ENCODE measurements around the gene ATP2B2. TPM values are rescaled to one million over a fixed set of nuclear protein-coding genes. Genes with fewer than 3 reads are reported as not detected.
A peak's percentile ranks its signal among the peaks of the same experiment; 100 is the strongest.

ATP2B2 gene
- total and polyA plus RNA-seq, 9 of the 15 experiments (the other 6 are each of a cell fraction or from before 2014, with no cell fraction given), result 0.06 TPM; not detected in 8

DNA sequence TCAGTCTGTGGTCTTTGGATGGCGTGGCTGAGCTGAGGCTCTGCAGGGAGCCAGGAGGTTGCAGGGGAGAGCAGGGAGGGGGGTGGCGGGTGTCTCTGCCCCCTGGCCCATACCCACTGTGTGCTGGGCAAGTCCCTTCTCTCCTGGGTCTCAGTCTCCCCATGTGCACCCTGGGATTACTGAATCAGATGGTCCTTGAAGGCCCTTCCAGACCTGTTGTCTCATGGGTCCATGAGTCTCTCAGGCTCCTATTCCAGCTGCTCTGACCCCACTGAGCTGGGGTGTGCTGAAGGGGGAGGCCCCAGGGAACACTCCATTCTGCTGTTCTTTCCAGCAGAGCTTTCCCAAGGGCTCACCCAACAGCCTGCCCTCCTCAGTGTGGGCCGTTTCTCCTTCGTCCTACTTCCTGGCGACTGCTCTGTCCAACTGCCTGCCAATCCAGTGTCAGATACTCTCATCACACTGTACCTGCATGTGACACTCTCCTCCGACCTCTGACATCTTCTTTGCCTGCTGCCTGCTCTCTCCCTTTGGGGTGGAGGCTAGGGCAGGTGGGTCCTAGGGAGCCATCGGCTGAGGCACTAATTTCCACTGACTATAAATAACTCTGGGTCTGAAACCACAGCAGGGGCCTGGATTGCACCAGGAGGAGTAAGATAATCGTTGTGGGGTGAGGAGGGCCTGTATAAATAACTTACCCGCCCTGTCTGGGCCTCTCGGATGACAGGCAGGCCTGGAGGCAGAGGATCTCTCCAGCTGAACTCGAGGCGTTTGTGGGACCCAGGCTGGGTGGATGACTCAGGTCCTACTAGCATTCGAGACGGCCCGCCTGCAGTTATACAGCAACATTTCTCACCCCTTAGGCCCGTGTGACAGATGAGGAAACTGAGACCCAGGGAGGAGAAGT is 67.1 kb downstream of the ATP2B2 start (continued):
- TF ChIP-seq TEAD1 (CRISPR knock-in tag; IDR thresholded peaks at IDR 0.05) (0 out of 4 replicates have a peak, but pooled peaks of 1 of the 2 experiments have one; percentile 24), DIDO1 (tag; IDR thresholded peaks at IDR 0.05; ENCODE audit: low read depth) (no peak), POLR2AphosphoS5 (IDR thresholded peaks at IDR 0.05; ENCODE audit: control insufficient read depth, insufficient read depth, low read depth, low read length) (peak; percentile 37; the same call in 1 of the 2 replicates), ARID1B (IDR thresholded peaks at IDR 0.05) (no peak), HMG20A (CRISPR knock-in tag; conservative IDR thresholded peaks at IDR 0.05) (no peak), MAFK (IDR thresholded peaks at IDR 0.05; ENCODE audit: low read length) (no peak), BCOR (IDR thresholded peaks at IDR 0.05) (no peak), ZNF766 (CRISPR knock-in tag; conservative IDR thresholded peaks at IDR 0.05) (no peak), ZNF696 (CRISPR knock-in tag; conservative IDR thresholded peaks at IDR 0.05) (no peak), EP400 (IDR thresholded peaks at IDR 0.05) (no peak), POLR2B (IDR thresholded peaks at IDR 0.05; ENCODE audit: low read depth, partially characterized antibody) (no peak), ILF3 (IDR thresholded peaks at IDR 0.05; ENCODE audit: borderline replicate concordance) (no peak), ZNF3 (CRISPR knock-in tag; IDR thresholded peaks at IDR 0.05) (no peak)
- TF ChIP-seq, protein P1, sequence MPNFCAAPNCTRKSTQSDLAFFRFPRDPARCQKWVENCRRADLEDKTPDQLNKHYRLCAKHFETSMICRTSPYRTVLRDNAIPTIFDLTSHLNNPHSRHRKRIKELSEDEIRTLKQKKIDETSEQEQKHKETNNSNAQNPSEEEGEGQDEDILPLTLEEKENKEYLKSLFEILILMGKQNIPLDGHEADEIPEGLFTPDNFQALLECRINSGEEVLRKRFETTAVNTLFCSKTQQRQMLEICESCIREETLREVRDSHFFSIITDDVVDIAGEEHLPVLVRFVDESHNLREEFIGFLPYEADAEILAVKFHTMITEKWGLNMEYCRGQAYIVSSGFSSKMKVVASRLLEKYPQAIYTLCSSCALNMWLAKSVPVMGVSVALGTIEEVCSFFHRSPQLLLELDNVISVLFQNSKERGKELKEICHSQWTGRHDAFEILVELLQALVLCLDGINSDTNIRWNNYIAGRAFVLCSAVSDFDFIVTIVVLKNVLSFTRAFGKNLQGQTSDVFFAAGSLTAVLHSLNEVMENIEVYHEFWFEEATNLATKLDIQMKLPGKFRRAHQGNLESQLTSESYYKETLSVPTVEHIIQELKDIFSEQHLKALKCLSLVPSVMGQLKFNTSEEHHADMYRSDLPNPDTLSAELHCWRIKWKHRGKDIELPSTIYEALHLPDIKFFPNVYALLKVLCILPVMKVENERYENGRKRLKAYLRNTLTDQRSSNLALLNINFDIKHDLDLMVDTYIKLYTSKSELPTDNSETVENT (CRISPR knock-in tag; IDR thresholded peaks at IDR 0.05), result no peak
- TF ChIP-seq, protein P2, sequence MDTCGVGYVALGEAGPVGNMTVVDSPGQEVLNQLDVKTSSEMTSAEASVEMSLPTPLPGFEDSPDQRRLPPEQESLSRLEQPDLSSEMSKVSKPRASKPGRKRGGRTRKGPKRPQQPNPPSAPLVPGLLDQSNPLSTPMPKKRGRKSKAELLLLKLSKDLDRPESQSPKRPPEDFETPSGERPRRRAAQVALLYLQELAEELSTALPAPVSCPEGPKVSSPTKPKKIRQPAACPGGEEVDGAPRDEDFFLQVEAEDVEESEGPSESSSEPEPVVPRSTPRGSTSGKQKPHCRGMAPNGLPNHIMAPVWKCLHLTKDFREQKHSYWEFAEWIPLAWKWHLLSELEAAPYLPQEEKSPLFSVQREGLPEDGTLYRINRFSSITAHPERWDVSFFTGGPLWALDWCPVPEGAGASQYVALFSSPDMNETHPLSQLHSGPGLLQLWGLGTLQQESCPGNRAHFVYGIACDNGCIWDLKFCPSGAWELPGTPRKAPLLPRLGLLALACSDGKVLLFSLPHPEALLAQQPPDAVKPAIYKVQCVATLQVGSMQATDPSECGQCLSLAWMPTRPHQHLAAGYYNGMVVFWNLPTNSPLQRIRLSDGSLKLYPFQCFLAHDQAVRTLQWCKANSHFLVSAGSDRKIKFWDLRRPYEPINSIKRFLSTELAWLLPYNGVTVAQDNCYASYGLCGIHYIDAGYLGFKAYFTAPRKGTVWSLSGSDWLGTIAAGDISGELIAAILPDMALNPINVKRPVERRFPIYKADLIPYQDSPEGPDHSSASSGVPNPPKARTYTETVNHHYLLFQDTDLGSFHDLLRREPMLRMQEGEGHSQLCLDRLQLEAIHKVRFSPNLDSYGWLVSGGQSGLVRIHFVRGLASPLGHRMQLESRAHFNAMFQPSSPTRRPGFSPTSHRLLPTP (IDR thresholded peaks at IDR 0.05; ENCODE audit: borderline replicate concordance, extremely low read depth, insufficient read length), result no peak
- TF ChIP-seq, protein P3, sequence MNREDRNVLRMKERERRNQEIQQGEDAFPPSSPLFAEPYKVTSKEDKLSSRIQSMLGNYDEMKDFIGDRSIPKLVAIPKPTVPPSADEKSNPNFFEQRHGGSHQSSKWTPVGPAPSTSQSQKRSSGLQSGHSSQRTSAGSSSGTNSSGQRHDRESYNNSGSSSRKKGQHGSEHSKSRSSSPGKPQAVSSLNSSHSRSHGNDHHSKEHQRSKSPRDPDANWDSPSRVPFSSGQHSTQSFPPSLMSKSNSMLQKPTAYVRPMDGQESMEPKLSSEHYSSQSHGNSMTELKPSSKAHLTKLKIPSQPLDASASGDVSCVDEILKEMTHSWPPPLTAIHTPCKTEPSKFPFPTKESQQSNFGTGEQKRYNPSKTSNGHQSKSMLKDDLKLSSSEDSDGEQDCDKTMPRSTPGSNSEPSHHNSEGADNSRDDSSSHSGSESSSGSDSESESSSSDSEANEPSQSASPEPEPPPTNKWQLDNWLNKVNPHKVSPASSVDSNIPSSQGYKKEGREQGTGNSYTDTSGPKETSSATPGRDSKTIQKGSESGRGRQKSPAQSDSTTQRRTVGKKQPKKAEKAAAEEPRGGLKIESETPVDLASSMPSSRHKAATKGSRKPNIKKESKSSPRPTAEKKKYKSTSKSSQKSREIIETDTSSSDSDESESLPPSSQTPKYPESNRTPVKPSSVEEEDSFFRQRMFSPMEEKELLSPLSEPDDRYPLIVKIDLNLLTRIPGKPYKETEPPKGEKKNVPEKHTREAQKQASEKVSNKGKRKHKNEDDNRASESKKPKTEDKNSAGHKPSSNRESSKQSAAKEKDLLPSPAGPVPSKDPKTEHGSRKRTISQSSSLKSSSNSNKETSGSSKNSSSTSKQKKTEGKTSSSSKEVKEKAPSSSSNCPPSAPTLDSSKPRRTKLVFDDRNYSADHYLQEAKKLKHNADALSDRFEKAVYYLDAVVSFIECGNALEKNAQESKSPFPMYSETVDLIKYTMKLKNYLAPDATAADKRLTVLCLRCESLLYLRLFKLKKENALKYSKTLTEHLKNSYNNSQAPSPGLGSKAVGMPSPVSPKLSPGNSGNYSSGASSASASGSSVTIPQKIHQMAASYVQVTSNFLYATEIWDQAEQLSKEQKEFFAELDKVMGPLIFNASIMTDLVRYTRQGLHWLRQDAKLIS (CRISPR knock-in tag; IDR thresholded peaks at IDR 0.05), result no peak
- TF ChIP-seq, protein P4, sequence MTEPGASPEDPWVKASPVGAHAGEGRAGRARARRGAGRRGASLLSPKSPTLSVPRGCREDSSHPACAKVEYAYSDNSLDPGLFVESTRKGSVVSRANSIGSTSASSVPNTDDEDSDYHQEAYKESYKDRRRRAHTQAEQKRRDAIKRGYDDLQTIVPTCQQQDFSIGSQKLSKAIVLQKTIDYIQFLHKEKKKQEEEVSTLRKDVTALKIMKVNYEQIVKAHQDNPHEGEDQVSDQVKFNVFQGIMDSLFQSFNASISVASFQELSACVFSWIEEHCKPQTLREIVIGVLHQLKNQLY (CRISPR knock-in tag; conservative IDR thresholded peaks at IDR 0.05), result no peak
